GM19455 (cell line): ENCODE results near the gene IL7R.
"Not testable (repeated sequence)": the region's sequence is repeated elsewhere in the genome, so short reads cannot be mapped to it uniquely, and the experiment has no call there.

Source experiments
- ATAC-seq: cut with Tn5 transposase; IDR thresholded peaks from one replicate; pipeline ENCODE4 v1.9.1; 2021; ENCODE audit not compliant: unreplicated experiment

IL7R gene

DNA sequence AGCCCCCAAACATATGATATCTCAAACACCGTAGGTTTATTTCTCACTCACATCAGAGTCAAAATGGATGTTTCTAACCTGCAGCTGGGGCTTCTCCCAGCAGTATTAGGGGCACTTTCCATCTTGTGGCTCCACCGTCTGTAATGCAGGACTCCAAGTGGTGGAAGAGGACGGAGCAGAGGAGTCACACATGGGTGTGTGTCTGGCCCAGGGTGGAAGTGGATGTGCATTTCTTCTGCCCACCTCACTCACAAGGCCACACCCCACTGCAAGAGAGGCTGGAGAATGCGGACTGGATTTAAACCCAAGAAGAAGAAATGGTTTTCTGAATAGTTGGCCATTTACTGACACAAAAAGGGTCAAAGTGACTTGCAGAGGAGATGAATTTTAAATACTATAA, 13.9 kb downstream of the IL7R start:
- ATAC-seq = no peak

DNA sequence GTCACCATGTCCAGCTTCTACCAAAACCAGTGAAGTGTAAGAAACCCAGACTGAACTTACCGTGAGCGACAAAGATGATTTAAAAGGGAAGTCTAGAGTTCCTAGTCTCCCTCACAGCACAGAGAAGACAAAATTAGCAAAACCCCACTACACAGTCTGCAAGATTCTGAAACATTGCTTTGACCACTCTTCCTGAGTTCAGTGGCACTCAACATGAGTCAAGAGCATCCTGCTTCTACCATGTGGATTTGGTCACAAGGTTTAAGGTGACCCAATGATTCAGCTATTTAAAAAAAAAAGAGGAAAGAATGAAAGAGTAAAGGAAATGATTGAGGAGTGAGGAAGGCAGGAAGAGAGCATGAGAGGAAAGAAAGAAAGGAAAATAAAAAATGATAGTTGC, 19.8 kb downstream of the IL7R start:
- ATAC-seq = no peak

DNA sequence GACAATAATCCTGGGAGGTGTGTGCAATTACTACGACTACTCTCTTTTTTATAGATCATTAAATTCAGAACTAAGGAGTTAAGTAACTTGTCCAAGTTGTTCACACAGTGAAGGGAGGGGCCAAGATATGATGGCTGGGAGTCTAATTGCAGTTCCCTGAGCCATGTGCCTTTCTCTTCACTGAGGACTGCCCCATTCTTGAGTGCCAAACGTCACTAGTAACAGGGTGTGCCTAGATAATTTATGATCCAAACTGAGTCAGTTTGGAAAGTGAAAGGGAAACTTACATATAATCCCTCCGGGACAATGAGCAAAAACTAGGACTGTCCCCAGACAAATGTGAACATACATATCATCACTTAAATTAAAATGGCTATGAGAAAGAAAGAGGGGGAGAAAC, 20.2 kb downstream of the IL7R start:
- ATAC-seq = no peak

DNA sequence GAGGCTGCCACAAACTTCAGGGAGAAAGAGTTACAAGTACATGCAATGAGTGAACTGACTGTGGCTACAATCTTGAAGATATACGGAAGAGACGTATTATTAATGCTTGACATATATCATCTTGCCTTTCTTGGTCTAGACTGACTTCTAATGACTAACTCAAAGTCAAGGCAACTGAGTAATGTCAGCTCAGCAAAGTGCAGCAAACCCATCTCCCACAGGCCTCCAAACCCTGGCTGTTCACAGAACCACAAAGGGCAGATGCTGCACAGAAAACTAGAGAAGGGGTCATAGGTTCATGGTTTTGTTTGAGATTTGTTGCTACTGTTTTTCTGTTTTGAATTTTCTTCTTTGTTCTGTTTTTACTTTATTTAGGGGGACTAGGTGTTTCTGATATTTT, 21.0 kb downstream of the IL7R start:
- ATAC-seq = no peak

DNA sequence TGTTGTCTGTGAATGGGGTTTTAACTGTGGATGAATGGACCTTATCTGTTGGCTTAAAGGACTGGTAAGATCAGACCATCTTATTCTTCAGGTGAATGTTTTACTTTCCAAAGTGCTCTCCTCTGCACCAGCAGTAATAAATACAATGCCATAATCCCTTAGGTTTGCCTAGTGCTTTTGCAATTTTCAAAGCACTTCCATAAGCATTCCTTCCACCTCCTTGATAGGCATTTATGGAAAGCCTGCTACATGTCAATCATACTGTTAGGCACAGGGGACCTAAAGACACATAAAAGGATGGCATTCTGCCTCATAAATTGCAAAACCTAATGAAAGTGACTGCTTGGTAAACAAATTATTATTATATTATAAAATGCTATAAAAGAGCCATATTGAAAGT, 21.4 kb downstream of the IL7R start:
- ATAC-seq = no peak

DNA sequence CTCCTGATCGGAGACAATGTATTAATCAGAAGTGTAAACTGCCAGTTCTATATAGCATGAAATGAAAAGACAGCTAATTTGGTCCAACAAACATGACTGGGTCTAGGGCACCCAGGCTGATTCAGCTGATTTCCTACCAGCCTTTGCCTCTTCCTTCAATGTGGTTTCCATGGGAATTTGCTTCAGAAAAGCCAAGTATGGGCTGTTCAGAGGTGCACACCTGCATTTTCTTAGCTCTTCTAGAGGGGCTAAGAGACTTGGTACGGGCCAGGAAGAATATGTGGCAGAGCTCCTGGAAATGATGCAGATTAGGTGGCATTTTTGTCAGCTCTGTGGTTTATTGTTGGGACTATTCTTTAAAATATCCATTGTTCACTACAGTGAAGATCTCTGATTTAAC, 22.4 kb downstream of the IL7R start:
- no peak for ATAC-seq

DNA sequence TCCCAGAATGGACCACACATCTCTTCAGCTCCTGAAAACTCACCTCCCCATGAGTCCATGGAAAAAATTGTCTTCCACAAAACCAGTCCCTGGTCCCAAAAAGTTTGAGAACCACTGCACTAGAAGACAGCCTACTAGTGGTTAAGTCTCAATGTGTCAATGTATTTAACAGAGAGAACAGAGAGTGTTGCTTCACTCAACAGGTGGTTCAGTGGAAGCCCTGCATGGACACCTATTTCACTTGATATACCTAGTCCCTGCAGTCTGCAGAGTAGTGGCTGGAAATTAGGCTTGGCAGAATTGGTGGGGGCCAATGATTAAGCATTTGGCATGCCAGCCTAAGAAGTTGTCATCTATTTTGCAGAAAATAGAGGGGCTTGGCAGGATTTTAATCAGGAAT, 23.0 kb downstream of the IL7R start:
- no peak for ATAC-seq

DNA sequence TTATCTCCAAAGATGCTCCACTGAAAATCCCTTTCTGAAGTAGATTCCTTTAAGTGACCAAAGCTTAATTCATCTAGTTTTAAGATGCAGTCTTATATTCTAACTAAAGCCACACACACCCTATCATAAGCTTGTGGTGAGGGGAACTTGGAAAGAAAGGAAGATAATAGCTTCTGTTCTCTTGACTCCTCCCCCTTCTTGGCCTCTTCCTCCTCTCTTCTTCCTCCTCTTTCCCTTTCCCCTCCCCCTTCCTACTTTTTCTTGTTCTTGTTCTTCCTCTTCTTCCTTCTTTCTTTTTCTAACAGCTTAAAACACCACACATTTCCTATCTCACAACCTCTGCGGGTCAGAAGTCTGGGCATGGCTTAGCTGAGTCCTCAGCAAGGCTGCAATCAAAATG, 23.5 kb downstream of the IL7R start:
- ATAC-seq = no peak

DNA sequence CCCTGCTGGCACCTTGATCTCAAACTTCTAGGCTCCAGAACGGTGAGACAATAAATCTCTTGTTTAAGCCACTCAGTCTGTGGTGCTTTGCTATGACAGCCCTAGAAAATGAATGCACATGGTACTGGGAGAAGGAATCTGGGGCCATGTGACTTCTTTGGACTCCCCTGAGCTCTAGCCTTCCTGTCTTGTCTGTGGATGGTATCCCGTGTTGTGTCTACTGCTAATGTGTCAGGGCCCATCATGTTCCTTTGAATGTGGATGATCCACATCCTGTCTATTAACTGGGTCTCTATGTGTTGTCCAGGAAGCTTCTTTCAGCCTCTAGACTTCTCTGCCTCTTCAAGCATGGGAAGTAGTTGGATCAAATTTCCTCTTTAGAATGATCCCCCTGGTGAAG, 25.1 kb downstream of the IL7R start:
- ATAC-seq = no peak

DNA sequence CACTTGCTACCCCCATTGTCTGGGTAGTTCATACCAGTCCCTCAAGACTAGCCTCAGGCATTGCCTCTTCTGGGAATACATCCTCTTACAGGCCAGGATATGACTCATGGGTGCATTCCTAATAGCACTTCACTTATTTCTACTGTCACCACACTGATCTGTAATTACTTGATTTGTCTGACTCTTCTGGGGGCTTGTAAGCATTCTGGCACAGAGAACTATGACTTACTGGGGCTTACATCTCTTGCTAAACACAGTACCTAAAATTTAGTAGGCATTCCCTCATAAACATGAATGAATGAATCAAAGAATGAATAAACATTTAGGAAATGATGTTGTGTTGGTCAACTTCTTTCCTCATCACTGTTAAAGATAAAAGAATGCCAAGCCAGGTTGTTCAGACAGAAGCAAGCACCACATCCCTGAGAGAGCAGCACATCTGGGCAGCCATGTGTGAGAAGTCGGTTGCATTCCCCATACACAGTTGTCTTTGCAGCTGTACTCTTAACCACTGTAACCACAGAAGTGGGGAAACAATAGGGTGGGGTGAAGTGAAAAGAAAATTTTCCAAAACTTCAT, 27.6 kb downstream of the IL7R start:
- ATAC-seq = no peak

DNA sequence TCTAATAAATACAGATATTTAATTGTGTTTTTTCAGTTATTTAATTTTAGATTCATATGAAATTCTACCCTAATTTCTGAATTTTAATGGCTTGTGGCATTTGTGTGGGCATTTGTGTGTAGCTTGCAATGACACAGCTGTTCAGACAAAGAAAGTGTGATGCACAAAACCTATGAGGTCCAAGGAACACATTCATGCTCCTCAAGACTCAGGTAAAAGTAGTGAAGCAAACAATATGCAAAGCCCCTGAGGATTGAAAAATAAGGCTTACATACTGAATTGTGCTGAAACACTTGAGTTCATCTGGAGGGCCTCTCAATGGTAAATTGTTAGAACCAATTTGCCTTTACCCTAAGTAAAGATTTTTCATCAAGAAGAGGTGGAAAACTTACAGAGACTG, 28.1 kb downstream of the IL7R start:
- no peak for ATAC-seq

DNA sequence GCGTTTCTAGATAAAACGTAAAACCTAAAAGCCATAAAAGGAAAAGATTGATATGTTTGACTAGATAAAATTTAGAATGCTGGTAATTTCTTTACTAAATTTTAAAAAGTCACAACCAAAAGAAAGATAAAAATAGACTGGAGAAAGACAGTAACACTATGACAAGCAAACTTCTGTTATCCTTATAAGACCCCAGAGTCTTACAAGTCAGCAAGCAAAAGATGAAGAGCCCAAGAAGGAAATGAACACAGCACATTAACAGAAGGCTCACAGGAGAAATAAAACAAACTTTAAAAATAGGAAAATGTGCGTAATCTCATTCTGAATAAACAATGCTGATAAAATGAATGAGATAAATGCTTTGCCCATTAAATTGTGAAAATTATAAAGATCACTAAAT, 29.7 kb downstream of the IL7R start:
- ATAC-seq = no peak

DNA sequence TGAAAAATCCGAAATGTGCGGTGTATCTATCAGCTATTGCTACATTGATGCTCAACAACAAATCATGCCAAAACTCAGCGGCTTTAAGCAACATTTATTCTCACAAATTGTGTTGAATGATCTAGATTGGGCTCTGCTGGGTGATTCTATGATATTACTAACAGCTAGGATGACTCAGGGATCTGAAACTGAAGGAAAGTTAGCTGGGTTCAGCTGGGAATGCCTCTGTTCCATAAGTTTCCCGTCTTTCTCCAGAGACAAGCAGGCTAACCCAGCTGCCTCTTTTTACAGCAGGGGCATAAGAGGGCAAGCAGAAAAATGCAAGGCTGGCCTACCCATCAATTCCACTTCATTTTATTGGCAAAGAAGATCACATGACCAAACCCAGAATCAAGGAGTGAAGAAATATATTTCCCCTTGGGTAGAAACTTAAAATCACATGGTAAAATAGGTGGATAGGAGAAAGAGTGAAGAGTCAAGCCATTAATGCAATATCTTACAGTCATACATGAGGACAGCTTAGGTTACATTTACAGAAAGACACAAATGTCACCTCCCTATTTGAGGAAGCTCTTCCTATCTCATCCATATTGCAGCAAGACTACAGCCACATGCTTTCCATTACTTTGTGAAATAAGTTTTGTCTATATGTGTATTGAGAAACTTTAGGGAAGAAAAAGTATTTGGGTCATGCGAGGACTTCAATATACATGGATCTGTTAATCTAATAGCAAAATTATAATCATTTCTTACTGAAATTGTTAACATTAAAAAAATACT, 30.8 kb downstream of the IL7R start:
- ATAC-seq = no peak

DNA sequence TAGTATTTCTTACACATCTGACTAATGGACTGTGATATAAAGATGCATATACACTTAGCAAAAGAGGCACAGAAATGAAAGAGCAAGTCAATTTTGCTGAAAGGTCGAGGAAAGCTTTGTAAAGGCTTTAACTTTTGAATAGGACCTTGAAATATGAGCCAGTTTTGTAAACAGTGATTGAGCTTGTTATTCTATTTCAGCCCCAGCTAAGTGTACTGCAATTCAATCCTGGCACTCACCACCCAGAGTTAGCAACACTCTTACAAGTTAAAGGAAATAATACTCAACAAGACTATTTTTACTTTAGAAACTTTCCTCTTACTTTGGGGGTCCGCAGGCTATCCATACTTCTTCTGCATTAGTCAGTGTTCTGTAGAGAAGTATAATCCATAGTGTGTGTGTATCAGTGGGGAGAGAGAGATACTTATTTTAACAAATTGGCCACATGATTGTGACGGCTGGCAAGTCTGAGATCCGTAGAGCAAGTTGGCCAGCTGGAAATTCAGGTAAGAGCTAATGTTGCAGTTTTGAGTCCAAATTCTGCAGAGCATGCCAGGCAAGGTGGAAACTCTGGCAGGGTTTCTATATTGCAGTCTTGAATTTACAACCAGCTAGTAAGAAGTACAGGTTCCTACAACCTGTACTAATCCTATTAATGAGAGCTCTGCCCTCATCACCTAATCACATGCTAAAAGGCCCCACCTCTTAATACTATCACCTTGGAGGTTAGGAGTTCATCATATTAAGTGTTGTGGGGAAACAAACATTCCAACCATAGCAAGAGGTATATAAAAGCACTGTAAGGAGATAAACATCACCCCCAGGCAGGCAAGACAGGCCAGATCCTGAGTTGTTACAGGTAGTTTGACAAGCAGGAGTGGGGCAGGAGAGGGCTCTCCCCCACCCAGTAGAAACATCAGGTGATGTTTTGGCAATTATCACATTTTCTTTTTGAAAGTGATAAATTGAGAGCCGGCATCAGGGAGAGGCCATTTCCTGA, 33.6 kb downstream of the IL7R start:
- no peak for ATAC-seq

DNA sequence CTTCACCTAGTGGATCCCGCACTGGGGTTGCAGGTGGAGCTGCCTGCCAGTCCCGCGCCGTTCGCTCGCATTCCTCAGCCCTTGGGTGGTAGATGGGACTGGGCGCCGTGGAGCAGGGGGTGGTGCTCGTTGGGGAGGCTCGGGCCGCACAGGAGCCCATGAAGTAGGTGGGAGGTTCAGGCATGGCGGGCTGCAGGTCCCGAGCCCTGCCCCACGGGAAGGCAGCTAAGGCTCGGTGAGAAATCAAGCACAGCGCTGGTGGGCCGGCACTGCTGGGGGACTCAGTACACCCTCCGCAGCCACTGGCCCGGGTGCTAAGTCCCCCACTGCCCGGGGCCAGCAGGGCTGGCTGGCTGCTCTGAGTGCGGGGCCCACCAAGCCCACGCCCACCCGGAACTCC, 36.1 kb downstream of the IL7R start:
- not testable (repeated sequence) for ATAC-seq

DNA sequence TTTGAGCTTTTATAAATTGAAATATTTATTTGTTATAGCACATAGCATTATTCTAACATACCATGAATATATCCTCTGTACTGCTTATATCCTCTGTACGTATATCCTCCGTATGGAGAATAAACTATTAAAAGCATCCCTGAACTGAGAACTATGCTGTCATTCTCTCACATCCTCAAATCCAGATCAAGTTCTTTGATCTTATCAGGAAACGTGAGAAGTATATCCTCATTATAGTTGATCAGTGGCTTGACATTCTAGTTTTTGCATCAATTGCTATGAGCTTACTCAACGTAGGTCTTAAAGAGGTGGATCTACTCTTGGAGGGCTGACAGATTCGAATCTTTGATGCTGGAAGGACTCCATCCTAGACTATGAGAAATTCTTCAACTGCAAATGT, 37.4 kb downstream of the IL7R start:
- no peak for ATAC-seq

DNA sequence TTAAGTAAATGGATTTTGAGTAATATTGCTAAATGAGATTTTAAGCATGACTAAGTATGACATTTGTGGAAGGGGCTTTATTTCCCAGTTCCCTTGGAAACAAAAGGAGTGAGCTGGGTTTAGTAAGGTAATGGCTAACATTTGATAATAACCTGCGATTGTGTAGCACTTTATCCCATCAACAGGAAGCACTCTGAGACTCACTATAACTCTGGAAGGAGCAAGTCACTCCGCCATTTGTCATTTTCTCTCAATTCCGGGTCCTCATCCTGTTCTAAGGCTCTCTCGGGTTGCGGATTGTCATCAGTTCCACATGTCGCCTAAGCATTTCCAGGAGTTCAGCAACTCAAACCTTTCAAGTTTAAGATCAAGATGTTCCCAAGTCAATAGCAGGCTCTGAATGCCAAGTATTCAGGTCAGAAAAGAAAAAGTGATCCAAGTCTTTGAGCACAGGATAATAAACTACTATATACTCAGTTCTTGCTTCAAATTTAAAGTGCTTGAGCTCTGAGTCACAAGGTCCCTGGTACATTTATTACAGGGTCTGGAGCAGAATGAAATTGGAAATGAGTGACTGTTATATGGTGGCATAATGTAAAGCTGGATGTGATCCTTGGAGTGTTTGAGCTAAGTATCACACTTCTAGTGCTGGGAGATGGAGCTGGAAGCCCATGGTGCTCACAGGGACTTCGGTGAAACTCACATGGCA, 42.4 kb downstream of the IL7R start:
- ATAC-seq = no peak

DNA sequence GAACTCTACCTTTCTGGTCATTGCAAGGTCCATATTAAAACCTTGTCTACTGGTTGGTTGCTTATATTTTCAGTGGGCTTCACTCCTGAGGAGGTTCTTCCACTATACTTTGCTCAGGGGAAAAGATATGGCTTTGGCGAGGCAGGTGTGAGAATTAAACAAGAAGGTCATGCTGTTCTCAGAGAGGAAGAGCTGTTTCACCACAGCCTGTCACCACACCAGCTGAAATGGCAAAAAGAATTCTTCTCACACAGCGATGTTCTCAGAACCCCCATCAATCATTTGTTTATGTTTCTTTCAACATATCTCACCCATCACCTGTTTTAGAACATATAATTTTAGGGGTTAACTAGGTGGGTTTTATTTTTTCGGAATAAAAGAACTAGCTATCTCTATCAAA, 43.1 kb downstream of the IL7R start:
- no peak for ATAC-seq

DNA sequence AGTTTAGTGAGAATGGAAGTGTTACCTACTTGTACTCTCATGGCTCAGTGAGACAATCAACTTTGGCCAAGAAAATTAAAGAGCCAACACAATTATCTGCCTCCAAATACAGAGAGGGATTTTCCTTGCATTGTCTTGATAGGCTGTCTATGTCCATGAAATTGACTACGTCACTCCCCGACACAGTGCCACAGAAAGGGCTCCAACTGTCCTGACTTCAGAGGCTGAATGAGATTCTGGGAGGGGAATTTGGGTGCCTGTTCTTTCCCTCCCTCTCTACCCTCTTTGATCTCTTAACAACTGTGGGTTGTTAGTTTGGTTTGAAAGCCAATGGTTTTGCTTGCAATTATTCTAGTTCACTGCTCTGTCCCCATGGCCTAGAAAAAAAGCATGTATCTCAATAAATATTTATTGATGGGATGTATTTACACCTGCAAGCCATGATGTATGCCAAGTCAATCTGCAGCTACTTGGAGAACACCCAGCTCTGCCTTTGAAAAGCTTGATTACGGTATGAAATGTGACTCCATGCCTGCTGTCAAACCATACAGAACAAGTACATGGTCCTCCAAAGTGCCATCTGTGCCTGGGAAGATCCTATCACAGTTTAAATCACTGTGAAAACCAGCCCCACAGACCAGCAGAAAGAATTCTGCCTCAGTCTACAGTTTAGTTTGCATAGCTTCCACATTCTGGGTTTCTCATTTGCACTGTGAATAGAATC, 44.4 kb downstream of the IL7R start:
- no peak for ATAC-seq

DNA sequence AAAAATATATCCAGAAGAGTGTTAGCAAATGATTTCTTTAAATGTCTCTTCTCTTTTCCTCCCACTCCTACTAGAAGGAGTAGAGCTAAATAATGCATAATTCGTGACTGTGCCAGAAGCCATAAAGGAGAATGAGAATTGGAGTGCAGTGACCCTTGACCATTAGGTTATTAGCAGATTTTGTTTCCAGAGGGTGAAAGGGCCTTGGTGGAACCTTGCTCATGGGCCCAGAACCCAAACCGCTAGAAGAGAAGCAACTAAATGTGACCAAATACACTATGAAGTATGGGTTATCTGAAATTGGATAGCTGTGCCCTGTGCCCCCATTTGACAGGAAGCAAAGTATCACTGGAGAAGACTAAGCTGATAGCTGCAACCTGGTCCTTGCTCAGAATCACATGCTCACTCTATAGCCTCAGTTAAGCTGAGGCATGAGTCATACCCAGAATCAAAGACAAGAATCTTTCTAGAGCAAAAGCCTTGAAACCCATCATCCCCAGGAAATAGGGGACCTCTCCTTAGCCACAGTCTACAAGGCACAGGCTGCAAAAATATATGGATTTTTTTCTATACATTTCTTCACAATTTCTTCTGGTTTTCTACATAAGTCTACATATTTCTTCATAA, 45.5 kb downstream of the IL7R start:
- no peak for ATAC-seq
